NT2/D1 (cell line): ENCODE measurements around the gene CRAT.

Experiments used
- SUZ12 ChIP-seq: IDR thresholded peaks from 2 replicates; pipeline ENCODE4 v1.6.1; 2011; ENCODE audit not compliant: insufficient read length, insufficient read depth; ENCODE audit errors: extremely low read depth
- YY1 ChIP-seq: IDR thresholded peaks from 2 replicates; pipeline ENCODE4 v1.6.1; 2011; ENCODE audit not compliant: insufficient read length, insufficient read depth
- ZNF274 ChIP-seq: IDR thresholded peaks from 2 replicates; pipeline ENCODE4 v1.6.1; 2011; ENCODE audit warnings: mild to moderate bottlenecking, low read depth, low read length

DNA sequence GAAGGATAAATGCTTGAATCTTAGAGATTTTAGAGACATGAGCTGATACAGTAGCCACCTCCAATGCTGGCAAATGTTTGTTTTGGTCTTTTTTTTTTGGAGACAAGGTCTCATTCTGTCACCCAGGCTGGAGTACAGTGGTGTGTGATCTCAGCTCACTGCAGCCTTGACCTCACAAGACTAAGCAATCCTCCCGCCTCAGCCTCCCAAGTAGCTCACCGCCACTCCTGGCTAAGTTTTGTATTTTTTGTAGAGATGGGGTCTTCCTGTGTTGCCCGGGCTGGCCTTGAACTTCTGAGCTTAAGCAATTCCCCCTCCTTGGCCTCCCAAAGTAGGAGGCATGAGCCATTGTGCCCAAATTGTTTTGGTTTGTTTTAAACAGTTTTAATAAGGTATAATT is 36.5 kb downstream of the CRAT start:
- TF ChIP-seq ZNF274, result no peak
- no peak for TF ChIP-seq YY1
- no peak for TF ChIP-seq SUZ12
